ENCODE results near the gene NKX2-8.

NKX2-8 gene
- 0 to 0.03 (median 0) reads per million in 18 experiments for total RNA-seq

GRCh38 chr14:36582011-36582873 lies at the start of gene NKX2-8:
NKX2-8 (minus strand) TSS chr14:36582614; CDS start chr14:36582389, 225 bp downstream.
- no peak for DNase-seq

GRCh38 chr14:36627981-36628380 lies 45.6 kb upstream of the NKX2-8 start:
- no peak for DNase-seq

GRCh38 chr14:36626151-36626550 lies 43.7 kb upstream of the NKX2-8 start:
- no peak for DNase-seq

GRCh38 chr14:36625436-36625835 lies 43.0 kb upstream of the NKX2-8 start:
- DNase-seq = no peak

- no peak for DNase-seq
Observed at GRCh38 chr14:36625014-36625413, 42.6 kb upstream of the NKX2-8 start.

GRCh38 chr14:36619853-36620252 lies 37.4 kb upstream of the NKX2-8 start:
- no peak for DNase-seq

GRCh38 chr14:36619131-36619530 lies 36.7 kb upstream of the NKX2-8 start:
- DNase-seq = no peak

GRCh38 chr14:36618641-36619040 lies 36.2 kb upstream of the NKX2-8 start:
- DNase-seq = no peak

GRCh38 chr14:36617824-36618223 lies 35.4 kb upstream of the NKX2-8 start:
- no peak for DNase-seq

- no peak for DNase-seq
Observed at GRCh38 chr14:36605506-36605857, 23.1 kb upstream of the NKX2-8 start.

- DNase-seq = peak; percentile 65 to 68
Observed at GRCh38 chr14:36604757-36605505, 22.5 kb upstream of the NKX2-8 start.

GRCh38 chr14:36600431-36600830 lies 18.0 kb upstream of the NKX2-8 start:
- DNase-seq = no peak

- no peak for DNase-seq
Observed at GRCh38 chr14:36591482-36591881, 9.1 kb upstream of the NKX2-8 start.

- no peak for DNase-seq
Observed at GRCh38 chr14:36588788-36589187, 6.4 kb upstream of the NKX2-8 start.

- no peak for DNase-seq
Observed at GRCh38 chr14:36588119-36588518, 5.7 kb upstream of the NKX2-8 start.

GRCh38 chr14:36585100-36585499 lies 2.7 kb upstream of the NKX2-8 start:
- DNase-seq = no peak

GRCh38 chr14:36583893-36584811 lies 1.7 kb upstream of the NKX2-8 start:
- DNase-seq = no peak

- DNase-seq = no peak
Observed at GRCh38 chr14:36583242-36583892, 953 bp upstream of the NKX2-8 start.

- no peak for DNase-seq
Observed at GRCh38 chr14:36582874-36583241, 444 bp upstream of the NKX2-8 start.

- peak in 1 of 2 donors; percentile 5 for DNase-seq
Observed at GRCh38 chr14:36580856-36581831, 1.3 kb downstream of the NKX2-8 start.
